Measurements from ENCODE around the gene XCL1.
"Not testable (repeated sequence)": the region's sequence is repeated elsewhere in the genome, so short reads cannot be mapped to it uniquely, and the experiment has no call there.

Gene XCL1

GRCh38 chr1:168576245-168576688 lies at the start of gene XCL1:
Gene XCL1, plus strand, starts transcription at chr1:168576605. Its CDS starts 33 bp downstream, at chr1:168576638.
- DNase-seq, result not testable (repeated sequence)

- no peak for DNase-seq
Observed at GRCh38 chr1:168529518-168529917, 46.9 kb upstream of the XCL1 start.

- no peak for DNase-seq
Observed at GRCh38 chr1:168531615-168532345, 44.6 kb upstream of the XCL1 start.

GRCh38 chr1:168535536-168535935 lies 40.9 kb upstream of the XCL1 start:
- no peak for DNase-seq

GRCh38 chr1:168540798-168541197 lies 35.6 kb upstream of the XCL1 start:
- DNase-seq, result not testable (repeated sequence)

GRCh38 chr1:168542978-168543377 lies 33.4 kb upstream of the XCL1 start:
- not testable (repeated sequence) for DNase-seq

- DNase-seq, result not testable (repeated sequence)
Observed at GRCh38 chr1:168543840-168544498, 32.4 kb upstream of the XCL1 start, which contains the start of gene XCL2. Gene XCL2, minus strand, starts transcription at chr1:168543997. Its CDS starts 33 bp downstream, at chr1:168543964.

- not testable (repeated sequence) for DNase-seq
Observed at GRCh38 chr1:168545678-168546552, 30.5 kb upstream of the XCL1 start.

GRCh38 chr1:168546553-168546895 lies 29.9 kb upstream of the XCL1 start:
- DNase-seq, result not testable (repeated sequence)

GRCh38 chr1:168550971-168551370 lies 25.4 kb upstream of the XCL1 start:
- no peak for DNase-seq

GRCh38 chr1:168551688-168552087 lies 24.7 kb upstream of the XCL1 start:
- DNase-seq, result no peak

GRCh38 chr1:168552961-168553360 lies 23.4 kb upstream of the XCL1 start:
- no peak for DNase-seq

- no peak for DNase-seq
Observed at GRCh38 chr1:168553680-168554553, 22.5 kb upstream of the XCL1 start.

GRCh38 chr1:168554603-168555483 lies 21.6 kb upstream of the XCL1 start:
- DNase-seq, result no peak

- DNase-seq, result peak; percentile 34
Observed at GRCh38 chr1:168555508-168556046, 20.8 kb upstream of the XCL1 start.

- DNase-seq, result no peak
Observed at GRCh38 chr1:168556647-168557046, 19.8 kb upstream of the XCL1 start.

GRCh38 chr1:168560370-168560769 lies 16.0 kb upstream of the XCL1 start:
- no peak for DNase-seq

GRCh38 chr1:168561989-168562388 lies 14.4 kb upstream of the XCL1 start:
- DNase-seq, result no peak

- DNase-seq, result no peak
Observed at GRCh38 chr1:168565825-168566224, 10.6 kb upstream of the XCL1 start.

GRCh38 chr1:168567007-168567406 lies 9.4 kb upstream of the XCL1 start:
- DNase-seq, result no peak

GRCh38 chr1:168567568-168567967 lies 8.8 kb upstream of the XCL1 start:
- no peak for DNase-seq

Measured in NCI-H146 (cell line).